Neutrophil (primary cell): ENCODE measurements around the gene GK2.

ENCODE experiments used
- H3K27ac ChIP-seq: fragments of 200-600 bp; sonication (generic); 2 replicates; pipeline ENCODE4 v1.5.1; 2016; ENCODE audit warnings: mild to moderate bottlenecking, moderate library complexity
- H3K27me3 ChIP-seq: fragments of 200-600 bp; sonication (generic); 2 replicates; pipeline ENCODE4 v1.6.0; 2016; ENCODE audit warnings: mild to moderate bottlenecking
- H3K36me3 ChIP-seq: fragments of 200-600 bp; sonication (generic); 2 replicates; pipeline ENCODE4 v1.5.1; 2017
- H3K4me1 ChIP-seq, 2 experiments: fragments of 200-600 bp in 1 of 2; sonication (generic) in 1 of 2; 1 replicate in 1 of 2; 2 replicates in 1 of 2; pipeline versions ENCODE4 v1.5.1 to v1.6.1; 2013 to 2016; ENCODE audit warnings: low read depth in 1 of 2, low read length in 1 of 2, mild to moderate bottlenecking in 1 of 2, moderate library complexity in 1 of 2; ENCODE audit not compliant: control insufficient read depth in 1 of 2, insufficient read depth in 1 of 2
- H3K4me3 ChIP-seq, 2 experiments: fragments of 200-600 bp in 1 of 2; sonication (generic) in 1 of 2; 1 replicate in 1 of 2; 2 replicates in 1 of 2; pipeline ENCODE4 v1.5.1; 2013 to 2016; ENCODE audit warnings: low read depth in 1 of 2, low read length in 1 of 2, mild to moderate bottlenecking in 1 of 2, moderate library complexity in 1 of 2
- H3K9me3 ChIP-seq: fragments of 200-600 bp; sonication (generic); 2 replicates; pipeline ENCODE4 v1.5.1; 2016
- TF ChIP-seq, protein P1 (sequence below): fragments of 200-600 bp; sonication (generic); IDR thresholded peaks from 2 replicates; pipeline ENCODE4 v1.5.1; 2016; ENCODE audit warnings: antibody characterized with exemption

The GK2 gene

DNA sequence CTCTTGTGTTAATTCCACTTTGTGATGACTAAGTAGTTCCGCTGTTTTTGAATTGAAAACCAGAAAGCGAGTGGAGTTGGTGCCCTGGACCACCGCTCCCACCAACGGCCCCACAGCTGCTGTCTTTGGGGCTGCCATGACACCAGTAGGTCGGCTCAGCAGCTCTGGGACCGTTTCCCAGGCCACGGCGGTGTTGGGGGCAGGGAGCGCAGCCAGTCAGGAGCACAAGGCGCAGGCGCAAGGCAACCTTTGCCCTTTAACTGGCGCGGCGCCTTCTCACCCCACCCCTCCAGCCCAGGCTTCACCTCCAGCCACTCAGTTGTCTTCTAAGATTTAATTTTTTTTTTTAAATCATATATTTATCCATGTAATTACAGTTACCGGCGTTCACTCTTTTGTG, at the start of gene GK2:
GK2 (minus strand) TSS at position 166 of the 400 bp plus-strand sequence; CDS start at position 138, 28 bp downstream.
- TF ChIP-seq, protein P1, sequence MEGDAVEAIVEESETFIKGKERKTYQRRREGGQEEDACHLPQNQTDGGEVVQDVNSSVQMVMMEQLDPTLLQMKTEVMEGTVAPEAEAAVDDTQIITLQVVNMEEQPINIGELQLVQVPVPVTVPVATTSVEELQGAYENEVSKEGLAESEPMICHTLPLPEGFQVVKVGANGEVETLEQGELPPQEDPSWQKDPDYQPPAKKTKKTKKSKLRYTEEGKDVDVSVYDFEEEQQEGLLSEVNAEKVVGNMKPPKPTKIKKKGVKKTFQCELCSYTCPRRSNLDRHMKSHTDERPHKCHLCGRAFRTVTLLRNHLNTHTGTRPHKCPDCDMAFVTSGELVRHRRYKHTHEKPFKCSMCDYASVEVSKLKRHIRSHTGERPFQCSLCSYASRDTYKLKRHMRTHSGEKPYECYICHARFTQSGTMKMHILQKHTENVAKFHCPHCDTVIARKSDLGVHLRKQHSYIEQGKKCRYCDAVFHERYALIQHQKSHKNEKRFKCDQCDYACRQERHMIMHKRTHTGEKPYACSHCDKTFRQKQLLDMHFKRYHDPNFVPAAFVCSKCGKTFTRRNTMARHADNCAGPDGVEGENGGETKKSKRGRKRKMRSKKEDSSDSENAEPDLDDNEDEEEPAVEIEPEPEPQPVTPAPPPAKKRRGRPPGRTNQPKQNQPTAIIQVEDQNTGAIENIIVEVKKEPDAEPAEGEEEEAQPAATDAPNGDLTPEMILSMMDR = no peak
- no peaks in the 10 kb centered on the region for H3K36me3 ChIP-seq
- H3K4me1 ChIP-seq = no peaks in the 10 kb centered on the region
- H3K27ac ChIP-seq = no peak within 1 kb of the TSS
- H3K4me3 ChIP-seq = no peak within 1 kb of the TSS
- no peaks in the 10 kb centered on the region for H3K9me3 ChIP-seq
- no peaks in the 10 kb centered on the region for H3K27me3 ChIP-seq

DNA sequence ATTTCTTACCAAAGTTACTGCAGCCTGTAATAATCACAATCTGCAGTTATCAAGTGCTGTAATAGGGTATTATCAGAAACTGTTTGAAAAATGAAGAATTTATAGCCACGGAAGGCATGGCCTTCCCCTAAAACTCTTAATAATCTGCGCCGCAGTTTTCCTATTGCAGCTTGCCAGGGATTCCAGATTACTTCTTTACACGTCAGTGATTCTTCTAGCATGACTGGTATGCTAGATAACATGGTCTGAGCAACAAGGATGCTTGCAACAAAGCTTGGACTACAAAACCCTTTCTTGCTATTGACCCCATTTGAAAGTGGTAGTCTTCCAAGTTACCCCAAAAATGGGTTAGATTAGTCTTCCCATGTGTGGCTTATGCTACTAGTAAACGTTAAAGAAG, 47.2 kb upstream of the GK2 start:
- no peaks in the 10 kb centered on the region for H3K9me3 ChIP-seq
- TF ChIP-seq, protein P1 = no peak

GRCh38 chr4:79454656-79455055, 46.6 kb upstream of the GK2 start:
- Histone ChIP-seq H3K4me1 (no peaks in the 10 kb centered on the region), H3K27ac (no peak overlapping the region), H3K4me3 (no peak overlapping the region), H3K27me3 (no peaks in the 10 kb centered on the region), H3K36me3 (no peaks in the 10 kb centered on the region), H3K9me3 (no peaks in the 10 kb centered on the region)
- TF ChIP-seq, protein P1 = no peak

More for the DNA sequence above, 47.2 kb upstream of the GK2 start:
- Histone ChIP-seq H3K27ac (no peak overlapping the region), H3K36me3 (no peaks in the 10 kb centered on the region), H3K27me3 (no peaks in the 10 kb centered on the region), H3K4me3 (no peak overlapping the region), H3K4me1 (no peaks in the 10 kb centered on the region)

DNA sequence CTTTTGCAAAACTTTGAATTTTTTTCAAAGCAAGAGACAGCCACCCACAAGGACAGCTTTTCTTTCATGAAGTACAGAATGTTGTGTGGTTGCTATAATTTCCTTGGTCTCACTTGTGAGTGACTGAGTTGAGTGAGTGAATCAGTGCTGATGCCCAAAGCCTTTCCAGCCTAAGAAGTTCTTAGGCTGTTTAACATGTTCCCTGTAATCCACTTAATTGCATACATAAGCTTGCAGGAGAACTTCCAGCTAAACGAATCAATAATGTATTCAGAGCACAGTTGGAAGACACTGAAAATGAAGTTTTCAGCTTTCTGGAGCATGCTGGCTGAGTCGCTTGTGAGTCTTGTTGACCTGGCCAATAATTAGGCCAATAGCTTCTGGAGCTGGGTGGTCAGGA, 42.0 kb upstream of the GK2 start:
- no peaks in the 10 kb centered on the region for H3K27me3 ChIP-seq
- TF ChIP-seq, protein P1 = no peak
- no peak overlapping the region for H3K4me3 ChIP-seq
- no peak overlapping the region for H3K27ac ChIP-seq
- no peaks in the 10 kb centered on the region for H3K9me3 ChIP-seq
- no peaks in the 10 kb centered on the region for H3K4me1 ChIP-seq
- H3K36me3 ChIP-seq = no peaks in the 10 kb centered on the region

DNA sequence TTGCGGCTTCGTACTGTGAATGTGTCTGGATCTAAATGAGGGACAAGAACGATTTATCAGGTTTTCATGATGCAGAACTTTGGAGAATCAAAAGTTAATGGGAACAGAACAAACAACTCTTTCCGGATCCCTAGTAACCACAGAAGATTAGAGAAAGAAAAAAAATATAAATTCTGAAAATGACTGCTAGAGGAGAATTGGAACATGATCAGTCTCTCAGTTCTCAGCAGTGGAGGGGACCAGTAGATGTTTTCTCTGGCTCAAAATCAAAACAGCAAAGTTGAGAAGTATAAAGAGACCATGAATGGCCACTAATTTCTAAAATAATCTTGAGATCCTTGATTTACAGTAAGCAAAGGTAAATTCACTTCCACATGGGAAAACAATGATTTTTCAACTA, 38.1 kb upstream of the GK2 start:
- no peaks in the 10 kb centered on the region for H3K27me3 ChIP-seq
- TF ChIP-seq, protein P1 = no peak
- H3K4me3 ChIP-seq = no peak overlapping the region

GRCh38 chr4:79445371-79445781, 37.3 kb upstream of the GK2 start:
- H3K36me3 ChIP-seq = no peaks in the 10 kb centered on the region
- H3K27ac ChIP-seq = no peak overlapping the region
- no peaks in the 10 kb centered on the region for H3K27me3 ChIP-seq
- H3K4me1 ChIP-seq = no peaks in the 10 kb centered on the region
- H3K9me3 ChIP-seq = no peaks in the 10 kb centered on the region
- no peak overlapping the region for H3K4me3 ChIP-seq
- TF ChIP-seq, protein P1 = no peak

More for the DNA sequence above, 38.1 kb upstream of the GK2 start:
- Histone ChIP-seq H3K27ac (no peak overlapping the region), H3K4me1 (no peaks in the 10 kb centered on the region), H3K36me3 (no peaks in the 10 kb centered on the region), H3K9me3 (no peaks in the 10 kb centered on the region)
